ENCODE measurements around the gene PRDX6.

Gene PRDX6

GRCh38 chr1:173529106-173529505 lies 52.0 kb downstream of the PRDX6 start:
- no peak for FAIRE-seq
- no peak for TF ChIP-seq CTCF (IDR thresholded peaks at IDR 0.05; ENCODE audit: insufficient read depth, missing control alignments)
- DNase-seq (ENCODE audit: insufficient read length, low spot score), result no peak

- no peak for DNase-seq (ENCODE audit: insufficient read length, low spot score)
- TF ChIP-seq CTCF (IDR thresholded peaks at IDR 0.05; ENCODE audit: insufficient read depth, missing control alignments), result no peak
- FAIRE-seq, result peak; percentile 80
Observed at GRCh38 chr1:173530795-173531693, 53.9 kb downstream of the PRDX6 start.

- FAIRE-seq, result no peak
- TF ChIP-seq CTCF (IDR thresholded peaks at IDR 0.05; ENCODE audit: insufficient read depth, missing control alignments), result no peak
- no peak for DNase-seq (ENCODE audit: insufficient read length, low spot score)
Observed at GRCh38 chr1:173532237-173532636, 55.1 kb downstream of the PRDX6 start.

GRCh38 chr1:173536223-173536622 lies 59.1 kb downstream of the PRDX6 start:
- no peak for TF ChIP-seq CTCF (IDR thresholded peaks at IDR 0.05; ENCODE audit: insufficient read depth, missing control alignments)
- FAIRE-seq, result no peak
- no peak for DNase-seq (ENCODE audit: insufficient read length, low spot score)
